Activated CD4-positive, CD25-positive, alpha-beta regulatory T cell treated with anti-CD3 and anti-CD28 coated beads, Interleukin-2, amount 50 U/mL, for 16 hours (primary cell): Measurements from ENCODE around the gene EFCAB8.
"Not testable (repeated sequence)": the region's sequence is repeated elsewhere in the genome, so short reads cannot be mapped to it uniquely, and the experiment has no call there.

Experiments used
- DNase-seq: peaks from one replicate; pipeline ENCODE4 v3.0.0-alpha.2; 2020; ENCODE audit warnings: low read depth, low spot score

Gene EFCAB8

DNA sequence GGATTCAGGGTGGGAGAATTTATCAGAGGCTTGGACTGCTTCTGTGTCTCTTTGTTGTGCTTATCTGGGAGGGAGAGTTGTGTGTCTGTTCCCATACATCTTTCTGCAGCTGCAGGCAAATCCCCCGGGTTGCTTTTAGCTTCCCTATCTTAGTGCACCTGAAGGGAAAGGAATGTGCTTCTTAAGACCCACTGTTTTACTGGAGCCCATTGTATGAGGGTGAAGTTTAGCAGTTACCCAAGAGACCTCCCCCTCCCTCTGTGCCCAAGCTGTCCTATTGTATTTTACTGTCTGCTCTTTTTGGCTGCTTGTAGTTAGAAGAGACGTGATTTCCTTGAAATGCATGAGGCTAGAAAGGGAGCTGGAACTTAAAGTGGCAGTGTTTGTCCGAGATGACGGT, 91.8 kb downstream of the EFCAB8 start:
- DNase-seq, result not testable (repeated sequence)

DNA sequence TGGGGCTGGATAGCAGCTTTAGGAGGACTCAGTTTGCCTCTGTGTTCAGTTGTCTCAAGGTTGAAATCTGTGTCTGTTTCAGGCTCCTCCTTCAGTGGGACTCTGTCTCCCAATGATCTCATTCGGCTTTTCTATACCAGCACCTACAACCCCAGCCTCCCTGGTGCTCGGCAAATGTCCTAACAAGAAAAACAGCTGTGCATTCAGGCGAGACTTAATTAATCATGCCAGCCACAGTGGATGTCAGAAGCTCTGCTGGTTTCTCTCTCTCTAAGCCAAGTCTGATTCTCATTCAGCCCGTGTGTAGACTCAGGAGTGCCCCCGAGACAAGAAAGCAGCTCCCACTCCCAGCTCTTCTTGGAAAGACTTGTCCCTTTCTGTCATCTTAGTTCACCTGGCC, 98.7 kb downstream of the EFCAB8 start:
- no peak for DNase-seq

DNA sequence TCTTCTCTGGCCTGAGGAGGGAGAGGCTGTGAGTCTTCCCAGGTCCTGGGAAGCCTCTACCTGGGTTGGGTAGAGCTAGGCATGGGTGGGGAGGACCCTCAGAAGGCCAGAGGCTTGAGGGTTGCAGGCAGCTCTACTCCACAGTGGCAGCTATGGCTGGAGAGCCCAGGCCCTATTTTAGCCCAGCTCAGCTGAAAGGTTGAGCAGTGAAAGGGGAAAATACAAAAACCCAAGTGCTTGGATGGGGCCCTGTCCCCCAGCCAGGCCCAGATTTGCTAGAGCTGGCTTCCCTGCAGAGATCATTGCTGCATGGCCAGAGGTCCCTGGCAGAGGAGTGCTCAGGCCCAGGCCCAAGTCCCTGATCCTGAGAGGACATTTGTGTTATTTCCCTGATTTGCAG, 99.9 kb downstream of the EFCAB8 start:
- DNase-seq, result no peak

GRCh38 chr20:32959351-32960221, 100.9 kb downstream of the EFCAB8 start:
- no peak for DNase-seq

- no peak for DNase-seq
Observed at GRCh38 chr20:32960222-32960518, 101.4 kb downstream of the EFCAB8 start.

GRCh38 chr20:32960849-32961731, 102.4 kb downstream of the EFCAB8 start:
- no peak for DNase-seq

DNA sequence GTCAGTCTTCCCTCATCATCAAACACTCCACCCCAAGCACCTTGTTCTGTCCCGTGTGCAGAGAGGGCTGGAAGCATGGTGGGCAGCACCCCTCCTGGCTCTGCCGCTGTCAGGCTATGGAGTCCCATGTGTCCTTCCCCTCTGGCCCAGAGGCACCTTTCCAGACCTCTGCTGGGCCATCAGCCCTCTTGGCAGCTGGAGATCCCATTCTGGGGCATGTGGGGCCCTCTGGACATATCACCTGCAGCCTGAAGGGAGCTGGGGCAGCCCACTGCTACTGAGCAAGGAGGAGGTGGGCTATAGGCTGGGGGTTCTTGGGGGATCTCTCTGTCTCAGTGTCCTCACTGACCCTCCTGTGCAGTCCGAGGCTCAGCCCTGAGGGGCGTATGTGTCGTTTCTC, 103.3 kb downstream of the EFCAB8 start:
- DNase-seq, result no peak

DNA sequence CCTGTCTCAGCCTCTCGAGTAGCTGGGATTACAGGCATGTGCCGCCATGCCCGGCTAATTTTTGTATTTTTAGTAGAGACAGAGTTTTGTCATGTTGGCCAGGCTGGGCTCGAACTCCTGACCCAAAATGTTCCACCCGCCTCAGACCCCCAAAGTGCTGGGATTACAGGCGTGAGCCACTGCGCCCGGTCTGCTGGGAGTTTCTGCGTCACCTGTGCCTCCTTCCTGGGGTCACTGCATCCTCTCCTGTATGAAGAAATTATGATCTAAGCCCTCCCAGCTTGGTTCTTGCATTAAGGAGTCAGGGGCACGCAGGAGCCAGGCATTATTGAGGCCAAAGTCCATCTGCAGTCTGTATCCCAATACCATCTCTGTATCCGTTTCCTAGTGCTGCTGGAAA, 103.9 kb downstream of the EFCAB8 start:
- DNase-seq, result not testable (repeated sequence)

GRCh38 chr20:32963176-32963575, 104.5 kb downstream of the EFCAB8 start:
- no peak for DNase-seq

DNA sequence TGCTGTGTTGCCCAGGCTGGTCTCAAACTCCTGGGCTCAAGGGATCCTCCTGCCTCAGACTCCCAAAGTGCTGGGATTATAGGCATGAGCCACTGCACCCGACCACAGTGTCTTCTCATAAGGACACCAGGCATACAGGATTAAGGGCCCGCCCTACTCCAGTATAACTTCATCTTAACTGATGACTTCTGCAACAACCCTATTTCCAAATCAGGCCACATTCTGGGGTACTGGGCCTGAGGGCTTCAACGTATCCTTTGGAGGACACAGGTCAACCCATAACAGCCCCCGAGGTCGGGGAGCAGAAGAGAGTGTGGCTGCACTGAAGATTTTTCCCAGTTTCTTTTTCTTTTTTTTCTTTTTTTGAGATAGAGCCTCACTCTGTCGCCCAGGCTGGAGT, 105.9 kb downstream of the EFCAB8 start:
- DNase-seq, result no peak

DNA sequence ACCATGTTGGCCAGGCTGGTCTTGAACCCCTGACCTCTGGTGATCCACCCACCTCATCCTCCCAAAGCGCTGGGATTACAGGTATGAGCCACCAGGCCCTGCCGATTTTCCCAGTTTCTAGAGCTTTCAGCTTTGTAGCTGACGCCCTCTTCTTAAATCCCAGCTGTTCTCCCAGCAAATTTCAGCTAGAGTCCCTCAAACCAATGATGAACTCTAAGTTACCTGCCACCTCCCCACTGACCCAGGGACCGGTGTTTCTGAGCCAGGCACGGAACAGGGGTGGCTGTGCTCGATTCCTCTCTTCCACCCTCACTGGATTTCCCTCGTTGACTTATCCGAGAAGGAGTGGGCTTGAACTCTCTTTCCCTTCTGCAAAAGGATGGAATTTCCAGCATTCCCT, 106.4 kb downstream of the EFCAB8 start:
- no peak for DNase-seq

- no peak for DNase-seq
Observed at GRCh38 chr20:32965581-32966373, 107.1 kb downstream of the EFCAB8 start.

GRCh38 chr20:32966382-32966781, 107.7 kb downstream of the EFCAB8 start:
- DNase-seq, result no peak

DNA sequence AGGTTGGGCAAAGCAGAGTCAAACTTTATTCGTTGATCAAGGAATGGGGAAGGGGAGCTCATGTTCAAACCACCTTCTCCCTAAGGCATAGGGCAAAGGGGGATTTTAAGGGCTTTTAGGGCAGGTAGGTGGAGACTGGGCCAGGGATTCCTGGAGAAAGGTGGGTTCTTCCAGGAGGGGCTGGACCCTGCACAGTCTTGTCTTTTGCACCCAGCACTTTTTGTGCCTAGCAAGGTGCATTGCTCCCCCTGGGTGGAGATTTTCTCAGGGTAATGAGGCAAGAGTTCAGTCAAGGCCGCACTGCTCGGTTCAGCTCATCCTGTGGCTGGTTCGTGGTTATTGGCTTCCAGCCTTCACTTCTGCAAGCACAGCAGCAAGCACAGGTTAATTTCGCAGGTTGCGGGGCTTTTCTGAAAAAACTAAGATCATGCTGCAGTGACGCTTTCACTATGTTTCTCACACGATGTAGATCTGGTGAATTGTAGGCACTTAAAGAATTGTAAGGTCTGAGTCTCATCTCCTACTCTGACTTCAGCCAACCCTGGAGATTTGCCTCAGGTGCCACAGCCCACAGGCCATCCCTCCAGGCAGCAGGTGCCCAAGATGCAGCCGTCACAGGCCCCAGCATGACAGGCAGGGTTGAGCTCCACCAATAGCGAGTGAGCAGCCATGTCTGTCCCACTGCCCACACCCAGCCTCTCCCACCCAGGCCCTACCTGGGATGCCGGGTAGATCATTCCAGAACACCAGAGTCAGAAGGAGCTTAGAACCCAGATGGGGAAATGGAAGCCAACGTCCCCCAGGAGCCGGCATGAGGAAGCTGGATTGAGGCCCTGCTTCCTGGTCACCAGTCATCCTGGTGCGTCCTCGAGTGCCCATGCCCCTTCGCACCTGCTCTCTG, 108.4 kb downstream of the EFCAB8 start:
- no peak for DNase-seq

GRCh38 chr20:32967961-32968457, 109.3 kb downstream of the EFCAB8 start:
- no peak for DNase-seq

DNA sequence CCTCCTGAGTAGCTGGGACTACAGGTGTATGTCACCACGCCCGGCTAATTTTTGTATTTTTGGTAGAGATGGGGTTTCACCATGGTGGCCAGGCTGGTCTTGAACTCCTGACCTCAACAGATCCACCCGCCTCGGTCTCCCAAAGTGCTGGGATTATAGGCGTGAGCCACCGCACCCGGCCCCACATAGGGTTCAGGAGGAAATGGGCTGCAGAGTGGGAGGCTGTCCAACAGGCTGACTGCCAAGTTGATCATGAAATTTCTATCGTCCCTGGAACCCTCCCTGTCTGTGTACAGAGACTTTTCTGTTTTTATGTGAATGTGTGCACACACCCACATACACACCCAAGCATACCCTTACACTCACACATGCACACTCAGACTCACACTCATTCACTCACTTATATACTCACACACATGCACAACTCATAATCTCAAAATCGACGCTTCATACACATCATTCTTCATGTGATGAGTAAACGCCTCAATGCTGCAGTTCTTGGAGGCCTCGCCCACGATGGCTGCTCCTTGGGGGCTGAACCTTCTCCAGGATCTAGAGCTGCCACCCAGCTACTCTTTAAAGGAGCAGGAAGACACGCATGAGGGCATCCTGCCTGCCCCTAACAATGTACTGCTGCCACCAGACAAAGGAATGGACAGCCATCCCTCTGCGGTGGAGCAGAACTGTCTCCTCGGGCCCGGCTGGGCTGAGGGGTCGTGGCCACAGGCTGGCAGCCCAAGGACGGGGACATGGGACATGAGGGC, 109.9 kb downstream of the EFCAB8 start:
- no peak for DNase-seq

- no peak for DNase-seq
Observed at GRCh38 chr20:32969356-32970114, 110.8 kb downstream of the EFCAB8 start.

GRCh38 chr20:32970115-32970972, 111.6 kb downstream of the EFCAB8 start:
- DNase-seq, result no peak

DNA sequence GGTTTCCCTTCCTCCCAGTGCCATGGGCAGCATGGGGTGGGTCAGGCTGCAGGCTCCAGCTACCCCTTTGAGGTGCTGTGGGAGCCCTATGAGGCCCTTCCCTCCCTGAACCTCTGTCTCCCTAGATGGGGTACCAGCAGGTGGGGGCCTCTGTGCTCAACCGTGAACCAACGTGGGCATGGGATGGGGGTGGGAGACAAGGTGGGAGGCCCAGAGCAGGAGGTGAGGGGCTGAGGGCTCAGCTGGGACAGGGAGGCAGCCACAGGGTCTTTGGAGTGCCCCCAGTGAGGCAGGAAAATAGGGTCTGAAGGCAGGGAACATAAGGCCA, 112.2 kb downstream of the EFCAB8 start:
- no peak for DNase-seq
